Fibroblast of lung (primary cell): Measurements from ENCODE around the gene GRAP2. TPM values are rescaled to one million over a fixed set of nuclear protein-coding genes. Genes with fewer than 3 reads are reported as not detected.

Experiments used
- DNase-seq, 2 donors: peaks; one replicate each; pipeline versions ENCODE4 v3.0.0 to v3.0.0-alpha.2; 2010; ENCODE audit warnings: low read depth in 2 of 2
- H2AFZ ChIP-seq: 2 replicates; pipeline ENCODE4 v1.5.1; 2012; ENCODE audit warnings: low read length, control low read depth, inconsistent platforms
- H3K27ac ChIP-seq: 2 replicates; pipeline ENCODE4 v1.5.1; 2011; ENCODE audit warnings: low read length, control low read depth; ENCODE audit not compliant: insufficient read depth
- H3K27me3 ChIP-seq: 2 replicates; pipeline ENCODE4 v1.5.1; 2011; ENCODE audit warnings: mild to moderate bottlenecking, low read length; ENCODE audit not compliant: control insufficient read depth, insufficient read depth
- H3K36me3 ChIP-seq: 2 replicates; pipeline ENCODE4 v1.5.1; 2011; ENCODE audit warnings: low read length; ENCODE audit not compliant: control insufficient read depth, insufficient read depth
- H3K4me1 ChIP-seq: 2 replicates; pipeline ENCODE4 v1.5.1; 2011; ENCODE audit warnings: low read length; ENCODE audit not compliant: control insufficient read depth, insufficient read depth; ENCODE audit errors: extremely low read depth
- H3K4me2 ChIP-seq: 2 replicates; pipeline ENCODE4 v1.5.1; 2011; ENCODE audit warnings: low read length, control low read depth; ENCODE audit not compliant: insufficient read depth; ENCODE audit errors: extremely low read depth
- H3K4me3 ChIP-seq, 4 experiments: fragments of 200-600 bp in 1 of 4; sonication (generic) in 1 of 4; replicated peaks in 1 of 4; 2 replicates each; pipeline ENCODE4 v1.5.1; 2011 to 2016; ENCODE audit warnings: low read length in 4 of 4, low read depth in 3 of 4, mild to moderate bottlenecking in 3 of 4, control low read depth in 2 of 4, inconsistent platforms in 1 of 4, mixed read lengths in 1 of 4; ENCODE audit not compliant: insufficient read depth in 1 of 4; ENCODE audit errors: control extremely low read depth in 1 of 4
- H3K79me2 ChIP-seq: 2 replicates; pipeline ENCODE4 v1.5.1; 2012; ENCODE audit warnings: mild to moderate bottlenecking, low read length, inconsistent platforms; ENCODE audit not compliant: control insufficient read depth, insufficient read depth
- H3K9ac ChIP-seq: 2 replicates; pipeline ENCODE4 v1.5.1; 2011; ENCODE audit warnings: mild to moderate bottlenecking, low read length, control low read depth; ENCODE audit not compliant: insufficient read depth
- H3K9me3 ChIP-seq: 2 replicates; pipeline ENCODE4 v1.5.1; 2012; ENCODE audit warnings: low read depth, low read length; ENCODE audit not compliant: control insufficient read depth, insufficient read depth
- H4K20me1 ChIP-seq: 2 replicates; pipeline ENCODE4 v1.5.1; 2011; ENCODE audit warnings: low read length; ENCODE audit not compliant: control insufficient read depth, insufficient read depth; ENCODE audit errors: extremely low read depth
- EZH2 ChIP-seq: IDR thresholded peaks from 2 replicates; pipeline ENCODE4 v1.5.1; 2012; ENCODE audit warnings: low read length, control low read depth, mild to moderate bottlenecking; ENCODE audit errors: missing control alignments
- polyA plus RNA-seq, 2 donors: library from polyadenylated mRNA; depleted of rRNA in 1 of 2; stranded (reverse) in 1 of 2; unstranded in 1 of 2; fragments of >200 nt; gene quantifications; 2 replicates each; pipeline ENCODE4 v1.2.1, GENCODE V29; 2011 to 2012; ENCODE audit warnings: missing spikeins in 1 of 2
- total RNA-seq: library from RNA; depleted of rRNA; stranded (reverse); fragments of >200 nt; gene quantifications from 2 replicates; pipeline ENCODE4 v1.2.1, GENCODE V29; 2014
- TF ChIP-seq, protein P1 (sequence below), 2 donors: IDR thresholded peaks in 1 of 2; conservative IDR thresholded peaks in 1 of 2; 1 replicate in 1 of 2; 2 replicates in 1 of 2; pipeline ENCODE4 v1.5.1; 2011 to 2012; ENCODE audit warnings: low read length in 2 of 2, control low read depth in 1 of 2, inconsistent platforms in 1 of 2, low read depth in 1 of 2, mild to moderate bottlenecking in 1 of 2

Gene GRAP2
- total and polyA plus RNA-seq, 2 donors (not counting 1 experiment from before 2014, with no cell fraction given) = not detected

DNA sequence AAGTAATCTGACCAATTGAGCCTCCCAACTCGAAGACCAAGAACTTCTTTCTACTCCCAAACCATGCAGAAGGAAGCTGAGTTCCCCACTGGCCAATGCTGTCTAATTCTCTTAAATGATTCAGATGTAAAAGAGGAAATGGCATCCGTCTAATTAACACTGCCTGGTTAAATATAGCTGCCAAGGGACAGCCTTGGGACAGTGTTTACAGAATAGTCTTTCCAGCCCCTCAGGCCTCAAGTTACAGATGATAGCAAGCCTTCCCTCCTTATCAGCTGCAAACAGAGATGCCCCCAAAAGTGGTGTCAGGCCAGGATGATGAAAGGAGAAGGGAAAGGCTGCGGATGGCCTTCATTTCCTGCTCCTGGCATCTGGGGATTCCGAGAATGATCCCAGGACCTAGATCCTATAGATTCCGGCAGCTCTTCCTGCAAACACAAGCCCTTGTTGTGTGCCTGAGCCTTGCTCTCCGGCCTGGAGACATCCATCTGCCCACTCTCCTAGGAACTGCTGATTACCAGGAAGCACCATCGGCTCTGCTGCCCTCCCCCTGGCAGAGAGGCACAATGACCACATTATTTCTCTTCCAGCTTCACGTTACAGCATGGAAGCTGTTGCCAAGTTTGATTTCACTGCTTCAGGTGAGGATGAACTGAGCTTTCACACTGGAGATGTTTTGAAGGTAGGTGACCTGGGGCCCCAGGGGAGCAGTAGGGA is 45.8 kb downstream of the GRAP2 start:
- no peaks in the 10 kb centered on the region for H3K4me1 ChIP-seq
- no peak overlapping the region for H3K9ac ChIP-seq
- no peak overlapping the region for H3K4me2 ChIP-seq
- H3K79me2 ChIP-seq = no peaks in the 10 kb centered on the region
- H3K4me3 ChIP-seq = no peak overlapping the region
- no peaks in the 10 kb centered on the region for H3K9me3 ChIP-seq
- H3K27ac ChIP-seq = no peak overlapping the region
- TF ChIP-seq EZH2 = no peak
- TF ChIP-seq, protein P1, sequence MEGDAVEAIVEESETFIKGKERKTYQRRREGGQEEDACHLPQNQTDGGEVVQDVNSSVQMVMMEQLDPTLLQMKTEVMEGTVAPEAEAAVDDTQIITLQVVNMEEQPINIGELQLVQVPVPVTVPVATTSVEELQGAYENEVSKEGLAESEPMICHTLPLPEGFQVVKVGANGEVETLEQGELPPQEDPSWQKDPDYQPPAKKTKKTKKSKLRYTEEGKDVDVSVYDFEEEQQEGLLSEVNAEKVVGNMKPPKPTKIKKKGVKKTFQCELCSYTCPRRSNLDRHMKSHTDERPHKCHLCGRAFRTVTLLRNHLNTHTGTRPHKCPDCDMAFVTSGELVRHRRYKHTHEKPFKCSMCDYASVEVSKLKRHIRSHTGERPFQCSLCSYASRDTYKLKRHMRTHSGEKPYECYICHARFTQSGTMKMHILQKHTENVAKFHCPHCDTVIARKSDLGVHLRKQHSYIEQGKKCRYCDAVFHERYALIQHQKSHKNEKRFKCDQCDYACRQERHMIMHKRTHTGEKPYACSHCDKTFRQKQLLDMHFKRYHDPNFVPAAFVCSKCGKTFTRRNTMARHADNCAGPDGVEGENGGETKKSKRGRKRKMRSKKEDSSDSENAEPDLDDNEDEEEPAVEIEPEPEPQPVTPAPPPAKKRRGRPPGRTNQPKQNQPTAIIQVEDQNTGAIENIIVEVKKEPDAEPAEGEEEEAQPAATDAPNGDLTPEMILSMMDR (conservative IDR thresholded peaks at IDR 0.05 in 1 of 2, IDR thresholded peaks at IDR 0.05 in 1 of 2; ENCODE audit: low read depth in 1 of 2, low read length in 2 of 2) = no peak
- peaks cover 2% of the 10 kb centered on the region for H3K27me3 ChIP-seq
- H2AFZ ChIP-seq = no peak overlapping the region
- no peaks in the 10 kb centered on the region for H4K20me1 ChIP-seq
- no peak for DNase-seq
- no peaks in the 10 kb centered on the region for H3K36me3 ChIP-seq

DNA sequence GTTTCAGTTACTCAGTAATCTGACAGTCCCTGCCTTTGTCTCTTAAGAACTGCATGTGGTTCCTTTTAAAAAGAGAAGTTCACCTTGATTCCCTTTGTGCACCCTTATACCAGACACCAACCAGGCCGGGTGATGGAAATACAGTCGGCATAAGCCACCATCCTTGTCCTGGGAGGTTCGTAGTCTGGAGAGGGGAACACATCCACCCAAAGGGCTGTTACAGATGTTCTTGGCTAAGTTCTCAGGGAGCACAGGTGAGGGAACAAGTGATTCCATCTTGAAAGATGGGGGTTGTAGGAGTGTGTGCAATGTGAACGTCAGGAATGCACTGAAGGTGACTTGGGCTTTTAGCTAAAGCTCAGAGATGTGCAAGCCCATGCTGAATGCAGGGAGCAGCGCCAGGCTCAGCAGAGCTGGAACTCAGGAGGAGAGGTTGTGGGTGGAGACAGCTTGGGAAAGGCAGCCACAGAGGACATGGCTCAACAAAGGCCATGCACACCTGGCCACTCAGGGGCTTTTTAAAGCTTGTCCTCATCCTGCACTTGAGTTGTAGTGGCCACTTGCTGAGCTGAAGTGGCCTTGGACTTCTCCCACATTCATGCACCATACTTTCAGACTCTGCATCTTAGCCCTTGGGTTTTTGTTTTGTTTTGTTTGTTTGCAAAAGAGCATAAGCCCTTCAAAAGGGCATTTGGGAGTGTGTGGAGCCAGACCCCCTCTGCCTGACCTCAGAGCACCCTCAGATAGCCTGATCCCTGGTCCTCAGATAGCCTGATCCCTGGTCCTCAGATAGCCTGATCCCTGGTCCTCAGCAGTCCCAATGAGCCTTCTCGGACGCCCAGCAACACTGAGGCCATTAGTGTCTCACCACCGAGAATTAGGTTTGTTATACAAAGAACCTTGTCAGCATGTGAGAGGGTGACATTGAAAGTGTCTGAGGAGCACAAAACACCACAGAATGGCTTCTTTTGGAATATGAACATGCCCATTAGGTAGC is 46.6 kb downstream of the GRAP2 start:
- H3K27me3 ChIP-seq = peaks cover 2% of the 10 kb centered on the region
- no peaks in the 10 kb centered on the region for H4K20me1 ChIP-seq
- TF ChIP-seq, protein P1 (conservative IDR thresholded peaks at IDR 0.05 in 1 of 2, IDR thresholded peaks at IDR 0.05 in 1 of 2; ENCODE audit: low read depth in 1 of 2, low read length in 2 of 2) = no peak
- no peak for TF ChIP-seq EZH2
- H3K4me3 ChIP-seq = no peak overlapping the region
- no peaks in the 10 kb centered on the region for H3K4me1 ChIP-seq
- H3K27ac ChIP-seq = no peak overlapping the region
- DNase-seq = no peak
- no peaks in the 10 kb centered on the region for H3K9me3 ChIP-seq
- H3K36me3 ChIP-seq = no peaks in the 10 kb centered on the region
- no peak overlapping the region for H3K4me2 ChIP-seq
- H3K9ac ChIP-seq = no peak overlapping the region
- H3K79me2 ChIP-seq = no peaks in the 10 kb centered on the region
- H2AFZ ChIP-seq = no peak overlapping the region
